Kidney (tissue), 14 donors: Measurements from ENCODE around the gene ASTN1. TPM values are rescaled to one million over a fixed set of nuclear protein-coding genes. Genes with fewer than 3 reads are reported as not detected.

ENCODE experiments used
- DNase-seq, 5 donors: peaks; one replicate each; pipeline ENCODE4 v3.0.0-alpha.2; 2013 to 2020
- FAIRE-seq: peaks from 2 replicates; lab custom pipeline; 2012; peaks lifted over from hg19 to GRCh38; lab: Jason Lieb, UNC
- H3K27ac ChIP-seq, 2 donors: one replicate each; pipeline ENCODE4 v1.7.0; 2013; ENCODE audit warnings: low read depth in 2 of 2, low read length in 2 of 2, inconsistent platforms in 1 of 2
- H3K27me3 ChIP-seq: one replicate; pipeline ENCODE4 v1.7.1; 2013; ENCODE audit warnings: low read length, inconsistent platforms; ENCODE audit not compliant: control insufficient read depth, insufficient read depth
- H3K36me3 ChIP-seq, 3 donors: one replicate each; pipeline versions ENCODE4 v1.7.0 to v1.7.1; 2013; ENCODE audit warnings: low read length in 3 of 3, control low read depth in 1 of 3, inconsistent platforms in 1 of 3; ENCODE audit not compliant: insufficient read depth in 3 of 3, control insufficient read depth in 2 of 3
- H3K4me1 ChIP-seq, 3 donors: one replicate each; pipeline versions ENCODE4 v1.7.0 to v1.7.1; 2013; ENCODE audit warnings: low read length in 3 of 3, inconsistent platforms in 1 of 3, low read depth in 1 of 3; ENCODE audit not compliant: control insufficient read depth in 2 of 3, insufficient read depth in 2 of 3
- H3K4me3 ChIP-seq, 3 donors: one replicate each; pipeline versions ENCODE4 v1.7.0 to v1.8.1; 2013; ENCODE audit warnings: low read length in 3 of 3, control low read depth in 1 of 3, inconsistent platforms in 1 of 3
- H3K9ac ChIP-seq, 3 donors: one replicate each; pipeline versions ENCODE4 v1.7.0 to v1.7.1; 2013; ENCODE audit warnings: low read length in 3 of 3, control low read depth in 1 of 3, inconsistent platforms in 1 of 3
- H3K9me3 ChIP-seq, 3 donors: one replicate each; pipeline versions ENCODE4 v1.7.0 to v1.7.1; 2013; ENCODE audit warnings: low read length in 3 of 3, control low read depth in 1 of 3, inconsistent platforms in 1 of 3; ENCODE audit not compliant: control insufficient read depth in 2 of 3, insufficient read depth in 1 of 3
- intact Hi-C: fragments of 100-400 bp; cut with DNase I; formaldehyde crosslinking; loops from one replicate; pipeline ENCODE4 v1.11.1; 2022
- polyA plus RNA-seq: library from polyadenylated mRNA; stranded (reverse); fragments of 350-450 nt; fragmentation: Illumina TruSeq; extraction: RNeasy Lipid Tissue Mini Kit (QIAGEN cat#74804); gene quantifications from one replicate; pipeline ENCODE4 v1.2.3, GENCODE V29; 2014; ENCODE audit warnings: low read depth, low replicate concordance; ENCODE audit not compliant: insufficient read depth
- total RNA-seq: library from RNA; stranded (reverse); fragmentation: NEBNext Ultra II Directional; extraction: Animal tissue kit (Norgen Biotek cat#: 25700); gene quantifications from one replicate; pipeline ENCODE4 v1.2.1, GENCODE V29; 2021
- TF ChIP-seq, protein P1 (sequence below): IDR thresholded peaks from 3 replicates; pipeline ENCODE4 v1.5.1; 2012; ENCODE audit warnings: mild to moderate bottlenecking, moderate library complexity, borderline replicate concordance; ENCODE audit not compliant: insufficient read depth; ENCODE audit errors: extremely low read depth
- donor health status: control.
- donor health status: control.
- donor health status: control.
- donor health status: control.
- donor health status: control.
- donor health status: DM: yes; HTN: yes; CAD: no.
- donor health status: Normal renal cell carcinoma (clear cell type).

Gene ASTN1
- total and polyA plus RNA-seq, 2 donors from 2014 or later, result 0.19 to 0.25 TPM

GRCh38 chr1:177033628-177034027, 130.9 kb downstream of the ASTN1 start:
- TF ChIP-seq, protein P1, sequence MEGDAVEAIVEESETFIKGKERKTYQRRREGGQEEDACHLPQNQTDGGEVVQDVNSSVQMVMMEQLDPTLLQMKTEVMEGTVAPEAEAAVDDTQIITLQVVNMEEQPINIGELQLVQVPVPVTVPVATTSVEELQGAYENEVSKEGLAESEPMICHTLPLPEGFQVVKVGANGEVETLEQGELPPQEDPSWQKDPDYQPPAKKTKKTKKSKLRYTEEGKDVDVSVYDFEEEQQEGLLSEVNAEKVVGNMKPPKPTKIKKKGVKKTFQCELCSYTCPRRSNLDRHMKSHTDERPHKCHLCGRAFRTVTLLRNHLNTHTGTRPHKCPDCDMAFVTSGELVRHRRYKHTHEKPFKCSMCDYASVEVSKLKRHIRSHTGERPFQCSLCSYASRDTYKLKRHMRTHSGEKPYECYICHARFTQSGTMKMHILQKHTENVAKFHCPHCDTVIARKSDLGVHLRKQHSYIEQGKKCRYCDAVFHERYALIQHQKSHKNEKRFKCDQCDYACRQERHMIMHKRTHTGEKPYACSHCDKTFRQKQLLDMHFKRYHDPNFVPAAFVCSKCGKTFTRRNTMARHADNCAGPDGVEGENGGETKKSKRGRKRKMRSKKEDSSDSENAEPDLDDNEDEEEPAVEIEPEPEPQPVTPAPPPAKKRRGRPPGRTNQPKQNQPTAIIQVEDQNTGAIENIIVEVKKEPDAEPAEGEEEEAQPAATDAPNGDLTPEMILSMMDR, result no peak
- H3K9ac ChIP-seq, result no peak overlapping the region

GRCh38 chr1:177032434-177032833, 132.1 kb downstream of the ASTN1 start:
- DNase-seq (no peak), FAIRE-seq (no peak)
- no peak overlapping the region for H3K4me3 ChIP-seq
- no peak overlapping the region for H3K9ac ChIP-seq
- H3K27me3 ChIP-seq, result no peaks in the 10 kb centered on the region
- no peak overlapping the region for H3K27ac ChIP-seq
- no peaks in the 10 kb centered on the region for H3K4me1 ChIP-seq
- intact Hi-C loops, result no loop called here
- H3K36me3 ChIP-seq, result no peaks in the 10 kb centered on the region
- no peaks in the 10 kb centered on the region for H3K9me3 ChIP-seq
- TF ChIP-seq, protein P1, result no peak

More at GRCh38 chr1:177033628-177034027, 130.9 kb downstream of the ASTN1 start:
- FAIRE-seq (no peak), DNase-seq (no peak)
- H3K4me3 ChIP-seq, result no peak overlapping the region
- no peaks in the 10 kb centered on the region for H3K4me1 ChIP-seq
- H3K27me3 ChIP-seq, result no peaks in the 10 kb centered on the region
- no peaks in the 10 kb centered on the region for H3K36me3 ChIP-seq
- H3K9me3 ChIP-seq, result no peaks in the 10 kb centered on the region
- intact Hi-C loops, result no loop called here
- H3K27ac ChIP-seq, result no peak overlapping the region

DNA sequence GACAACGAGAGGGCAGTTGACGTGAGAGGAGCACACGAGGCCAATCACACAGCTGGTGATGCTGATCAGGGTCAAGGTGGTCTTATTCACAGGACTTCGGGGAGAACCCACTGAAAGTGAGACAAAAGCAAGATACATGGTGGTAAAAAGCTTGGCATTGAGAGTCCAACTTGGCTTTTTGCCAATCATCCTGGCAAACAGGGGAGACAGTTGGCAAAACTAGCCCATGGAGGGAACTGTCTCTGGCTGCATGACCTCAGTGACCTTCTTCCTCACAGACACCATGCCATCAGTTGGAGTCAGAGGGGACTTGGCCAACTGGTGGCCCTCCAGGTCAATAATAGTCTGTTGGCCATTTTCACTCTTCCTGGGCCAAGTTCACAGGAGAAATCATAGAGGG, 139.9 kb downstream of the ASTN1 start:
- Histone ChIP-seq H3K27me3 (no peaks in the 10 kb centered on the region), H3K36me3 (no peaks in the 10 kb centered on the region), H3K4me1 (no peaks in the 10 kb centered on the region), H3K9ac (no peak overlapping the region), H3K9me3 (no peaks in the 10 kb centered on the region), H3K4me3 (no peak overlapping the region), H3K27ac (no peak overlapping the region)
- FAIRE-seq (no peak), DNase-seq (no peak)
- intact Hi-C loops, result no loop called here
- TF ChIP-seq, protein P1, result no peak

GRCh38 chr1:177023726-177024125, 140.8 kb downstream of the ASTN1 start:
- no peak overlapping the region for H3K9ac ChIP-seq
- no peaks in the 10 kb centered on the region for H3K27me3 ChIP-seq
- H3K36me3 ChIP-seq, result no peaks in the 10 kb centered on the region
- TF ChIP-seq, protein P1, result no peak
- DNase-seq (no peak), FAIRE-seq (no peak)
- H3K27ac ChIP-seq, result no peak overlapping the region
- intact Hi-C loops, result no loop called here
- no peaks in the 10 kb centered on the region for H3K4me1 ChIP-seq
- H3K9me3 ChIP-seq, result no peaks in the 10 kb centered on the region
- H3K4me3 ChIP-seq, result no peak overlapping the region
